ENCODE results near the gene RNF207.

DNA sequence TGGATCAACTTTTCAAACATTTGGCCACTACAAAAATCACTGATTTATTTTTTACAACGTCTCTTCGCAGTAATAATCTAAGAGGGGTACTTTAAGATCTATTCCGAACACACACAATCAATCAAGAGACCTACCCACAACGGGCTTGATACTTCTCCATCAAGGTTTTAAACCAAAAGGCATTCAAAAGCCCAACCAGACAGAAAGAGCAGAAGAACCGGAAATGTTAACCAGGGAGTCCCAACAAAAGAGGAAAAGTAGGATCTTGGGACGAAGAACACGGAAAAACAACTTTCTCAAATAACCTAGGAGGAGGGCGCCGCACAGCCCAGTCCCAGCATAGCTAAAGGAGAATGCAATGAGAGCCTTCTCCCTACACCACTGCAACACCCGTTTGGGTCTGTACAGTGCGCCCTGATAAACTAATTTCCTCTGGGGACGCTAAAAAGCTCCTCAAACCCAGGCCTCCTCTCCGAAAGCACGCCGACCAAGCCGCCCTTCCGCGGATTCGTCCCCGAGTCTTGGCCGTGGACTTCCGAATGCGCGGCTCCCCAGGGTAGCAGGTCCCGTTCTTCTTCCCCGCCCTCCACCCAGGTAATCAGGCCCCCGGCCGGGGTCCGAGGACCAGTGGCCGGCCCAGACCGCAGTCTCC, 7.1 kb upstream of the RNF207 start:
- TF ChIP-seq EZH2 (IDR thresholded peaks at IDR 0.05; ENCODE audit: borderline replicate concordance, insufficient read depth, low read length, poor library complexity, severe bottlenecking) (no peak), CTCF (IDR thresholded peaks at IDR 0.05; ENCODE audit: poor library complexity, severe bottlenecking) (no peak), TAF1 (IDR thresholded peaks at IDR 0.05; ENCODE audit: low read depth) (no peak), SMC3 (conservative IDR thresholded peaks at IDR 0.05; ENCODE audit: poor library complexity) (no peak)
